ENCODE measurements around the gene TBC1D12.

DNA sequence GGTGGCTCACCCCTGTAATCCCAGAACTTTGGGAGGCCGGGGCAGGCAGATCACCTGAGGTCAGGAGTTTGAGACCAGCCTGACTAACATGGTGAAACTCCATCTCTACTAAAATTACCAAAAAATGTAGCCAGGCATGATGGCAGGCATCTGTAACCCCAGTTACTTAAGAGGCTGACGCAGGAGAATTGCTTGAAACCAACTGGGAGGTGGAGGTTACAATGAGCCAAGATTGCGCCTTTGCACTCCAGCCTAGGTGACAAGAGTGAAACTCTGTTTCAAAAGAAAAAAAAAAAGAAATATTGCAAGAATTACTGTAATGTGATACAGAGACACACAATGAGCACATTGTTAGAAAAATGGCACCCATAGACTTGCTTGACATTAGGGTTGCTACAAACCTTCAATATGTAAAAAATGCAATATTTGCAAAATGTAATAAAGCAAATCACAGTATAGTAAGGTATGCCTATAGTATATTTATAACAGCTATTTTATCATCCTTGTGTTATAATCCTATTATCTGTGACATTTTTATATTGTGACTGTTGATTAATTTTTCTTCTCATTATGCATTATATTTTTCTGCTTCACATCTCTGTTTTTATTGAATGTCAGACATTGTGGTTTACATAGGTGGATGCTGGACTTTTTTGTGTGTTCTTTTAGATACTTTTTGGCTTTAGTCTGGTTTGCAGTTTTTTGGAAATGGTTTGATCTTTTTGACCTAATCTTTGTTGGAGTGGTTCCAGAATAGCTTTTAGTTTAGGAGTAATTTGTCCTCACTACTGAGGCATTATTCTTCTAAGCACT, 87.8 kb downstream of the TBC1D12 start:
- TF ChIP-seq ZNF274 (IDR thresholded peaks at IDR 0.05; ENCODE audit: low read depth, low read length) (no peak), SUZ12 (IDR thresholded peaks at IDR 0.05; ENCODE audit: extremely low read depth, insufficient read depth, insufficient read length) (no peak)
